Common myeloid progenitor, CD34-positive (primary cell): ENCODE measurements around the gene PTPRG.

Experiments
- CTCF ChIA-PET: fragments of 350-600 bp; sonication (Branson Sonifier 250); formaldehyde crosslinking; loops from one replicate; lab custom pipeline; 2021; ENCODE audit warnings: antibody characterized with exemption; lab: Charles Lee
- POLR2A ChIA-PET: fragments of 350-600 bp; sonication (Branson Sonifier 250); formaldehyde crosslinking; loops from one replicate; lab custom pipeline; 2021; ENCODE audit warnings: antibody characterized with exemption; lab: Charles Lee
- DNase-seq, 3 donors: peaks; one replicate each; pipeline versions ENCODE4 v3.0.0 to v3.0.0-alpha.2; 2013
- H3K27ac ChIP-seq, 2 experiments: 1 replicate in 1 of 2; 2 replicates in 1 of 2; pipeline ENCODE4 v1.7.0; 2013; ENCODE audit warnings: inconsistent platforms in 2 of 2, low read length in 2 of 2, mild to moderate bottlenecking in 2 of 2, low read depth in 1 of 2, moderate library complexity in 1 of 2; ENCODE audit not compliant: severe bottlenecking in 2 of 2, insufficient read depth in 1 of 2, poor library complexity in 1 of 2
- H3K27me3 ChIP-seq, 5 experiments: replicated peaks in 2 of 5; 1 replicate in 3 of 5; 2 replicates in 2 of 5; pipeline versions ENCODE4 v1.6.1 to v1.7.0; 2013; ENCODE audit warnings: low read length in 4 of 5, mild to moderate bottlenecking in 2 of 5, moderate library complexity in 2 of 5, inconsistent platforms in 1 of 5; ENCODE audit not compliant: insufficient read depth in 5 of 5, control insufficient read depth in 4 of 5
- H3K36me3 ChIP-seq, 4 experiments: 1 replicate in 2 of 4; 2 replicates in 2 of 4; pipeline versions ENCODE4 v1.6.1 to v1.7.0; 2013; ENCODE audit warnings: low read length in 3 of 4, control low read depth in 1 of 4, mild to moderate bottlenecking in 1 of 4; ENCODE audit not compliant: control insufficient read depth in 4 of 4, insufficient read depth in 4 of 4
- H3K4me1 ChIP-seq, 4 experiments: 1 replicate in 3 of 4; 2 replicates in 1 of 4; pipeline versions ENCODE4 v1.6.1 to v1.7.1; 2013; ENCODE audit warnings: low read length in 3 of 4, mild to moderate bottlenecking in 3 of 4, control low read depth in 1 of 4, inconsistent platforms in 1 of 4, moderate library complexity in 1 of 4; ENCODE audit not compliant: control insufficient read depth in 4 of 4, insufficient read depth in 4 of 4; ENCODE audit errors: control extremely low read depth in 1 of 4
- H3K4me3 ChIP-seq, 7 experiments: 1 replicate in 4 of 7; 2 replicates in 3 of 7; pipeline versions ENCODE4 v1.5.1 to v1.7.0; 2013; ENCODE audit warnings: mild to moderate bottlenecking in 7 of 7, low read length in 6 of 7, moderate library complexity in 6 of 7, inconsistent platforms in 2 of 7, low read depth in 2 of 7, control low read depth in 1 of 7; ENCODE audit not compliant: insufficient read depth in 4 of 7, control insufficient read depth in 1 of 7; ENCODE audit errors: extremely low read depth in 1 of 7
- H3K9me3 ChIP-seq, 5 experiments: 1 replicate in 4 of 5; 2 replicates in 1 of 5; pipeline versions ENCODE4 v1.6.1 to v1.7.1; 2013; ENCODE audit warnings: low read length in 4 of 5, mild to moderate bottlenecking in 2 of 5, inconsistent platforms in 1 of 5, low read depth in 1 of 5, moderate library complexity in 1 of 5; ENCODE audit not compliant: control insufficient read depth in 4 of 5, insufficient read depth in 2 of 5; ENCODE audit errors: control extremely low read depth in 1 of 5
- WGBS: methylation state at CpG from one replicate; pipeline ENCODE4 v1.1.5; 2013; ENCODE audit not compliant: insufficient coverage; 5-methylcytosine and 5-hydroxymethylcytosine counted together

Gene PTPRG

DNA sequence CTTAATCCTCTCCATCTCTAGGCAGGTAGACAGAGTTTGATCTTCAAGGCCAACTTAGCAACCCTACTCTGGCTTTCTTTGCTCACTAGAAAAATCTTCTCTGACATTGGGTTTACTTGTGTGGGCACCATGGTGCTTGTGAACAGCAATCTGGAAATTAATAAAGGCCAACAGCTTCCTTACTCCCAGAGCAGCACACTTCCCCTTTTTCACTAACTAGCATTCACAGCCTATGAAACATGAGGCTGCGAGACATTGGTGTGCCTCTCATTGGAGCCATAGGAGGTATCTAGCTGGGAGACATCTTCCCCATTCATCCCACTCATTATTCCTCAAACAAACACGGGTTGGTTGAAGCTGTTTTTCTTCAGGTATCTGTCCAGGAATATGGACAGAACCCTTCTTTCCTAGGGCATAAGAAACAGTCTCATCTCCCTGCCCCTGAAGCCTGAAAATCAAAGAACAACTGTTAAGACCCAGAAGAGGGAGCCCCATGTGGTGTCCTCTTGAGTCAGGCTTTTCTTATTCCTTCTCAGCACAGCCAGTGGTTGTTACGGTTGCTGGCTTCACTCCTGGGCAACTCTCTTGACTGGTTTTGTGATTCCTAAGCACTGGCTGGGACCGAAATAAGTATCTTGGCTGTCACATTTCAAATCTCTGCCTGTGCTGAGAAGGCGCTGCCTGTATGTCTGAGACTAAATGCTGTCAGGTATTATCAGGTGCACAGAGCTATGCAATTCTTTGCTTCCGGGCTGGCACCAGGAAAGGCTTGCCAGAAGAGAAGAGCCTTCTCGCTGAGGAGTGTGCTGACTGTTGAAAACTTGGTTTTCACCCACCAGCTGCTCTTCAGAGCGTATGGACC, 617.6 kb downstream of the PTPRG start:
- CTCF ChIA-PET, result interaction anchor here (1.0 kb wide), 1 partner anchor 10 kb away, joined by 4 read pairs; no protein-coding TSS in a partner anchor
- DNase-seq, result peak in 2 of 3 donors; percentile 13 to 15
- POLR2A ChIA-PET, result no interaction called here

DNA sequence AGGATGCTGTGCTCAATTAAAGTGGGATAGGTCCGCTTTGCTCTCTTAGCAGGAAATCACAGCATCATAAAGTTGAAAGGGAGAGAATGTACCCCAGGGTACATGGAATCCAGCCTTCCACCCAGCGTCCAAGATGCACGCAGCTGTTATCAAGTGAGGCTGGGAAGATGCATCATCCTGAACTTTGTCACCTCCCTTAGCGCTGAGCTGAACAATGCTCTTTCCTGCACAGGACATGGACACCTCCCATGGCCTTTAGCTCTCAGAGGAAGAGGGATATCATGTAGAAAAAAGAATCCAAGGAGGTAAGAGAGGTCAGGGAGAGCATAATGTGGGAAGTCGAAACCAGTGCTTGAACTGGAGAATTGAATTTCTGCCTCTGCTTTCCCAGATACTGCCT, 619.1 kb downstream of the PTPRG start:
- ChIA-PET CTCF (interaction anchor here (1.1 kb wide), 1 partner anchor 18 kb away, joined by 4 read pairs; no protein-coding TSS in a partner anchor), POLR2A (no interaction called here)
- Histone ChIP-seq H3K4me1 (no peaks in the 10 kb centered on the region), H3K36me3 (no peaks in the 10 kb centered on the region), H3K27ac (no peak overlapping the region), H3K9me3 (no peaks in the 10 kb centered on the region), H3K4me3 (no peak overlapping the region), H3K27me3 (peaks cover 0 to 10% (median 0%) of the 10 kb centered on the region in 5 experiments)
- 97% methylated on average over 5 of the region's 5 CpGs for WGBS
- DNase-seq, result no peak

More for the DNA sequence above, 617.6 kb downstream of the PTPRG start:
- no peak overlapping the region for H3K4me3 ChIP-seq
- peaks cover 0 to 10% (median 0%) of the 10 kb centered on the region in 5 experiments for H3K27me3 ChIP-seq
- no peak overlapping the region for H3K27ac ChIP-seq
- 91% methylated on average over 8 of the region's 8 CpGs for WGBS
- H3K36me3 ChIP-seq, result no peaks in the 10 kb centered on the region
- no peaks in the 10 kb centered on the region for H3K9me3 ChIP-seq
- H3K4me1 ChIP-seq, result no peaks in the 10 kb centered on the region

GRCh38 chr3:62183087-62183486, 621.7 kb downstream of the PTPRG start:
- POLR2A ChIA-PET, result no interaction called here
- H3K9me3 ChIP-seq, result no peaks in the 10 kb centered on the region
- no peaks in the 10 kb centered on the region for H3K36me3 ChIP-seq
- no peaks in the 10 kb centered on the region for H3K4me1 ChIP-seq
- H3K27me3 ChIP-seq, result peaks cover 0 to 8% (median 0%) of the 10 kb centered on the region in 5 experiments
- no peak overlapping the region for H3K4me3 ChIP-seq
- no peak for DNase-seq
- CTCF ChIA-PET, result interaction anchor here (0.9 to 1.8 kb wide), 3 partner anchors 9 to 18 kb away, joined by 3 to 5 read pairs (median 4); no protein-coding TSS in a partner anchor
- no peak overlapping the region for H3K27ac ChIP-seq
- over 99% methylated on average over 8 of the region's 8 CpGs for WGBS

DNA sequence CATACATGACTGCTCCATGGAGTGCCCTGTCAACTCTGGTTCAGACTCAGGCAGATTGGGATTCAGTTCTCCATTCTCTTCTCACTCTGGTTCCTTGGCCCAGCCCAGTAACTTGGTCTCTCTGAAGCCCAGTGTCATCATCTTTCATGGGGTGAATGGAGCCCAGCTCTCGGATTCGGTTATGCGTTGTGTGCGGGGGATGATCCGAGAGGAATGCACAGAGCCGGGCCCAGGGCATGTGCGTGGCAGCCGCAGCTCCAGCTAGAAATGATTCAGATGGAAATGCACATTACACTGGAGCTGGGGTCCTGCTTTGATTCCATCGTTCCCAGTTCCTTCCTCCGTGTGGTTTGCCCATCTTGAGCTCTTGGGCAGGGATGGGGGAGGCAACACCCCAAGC, 622.6 kb downstream of the PTPRG start:
- Histone ChIP-seq H3K27me3 (peaks cover 0 to 8% (median 0%) of the 10 kb centered on the region in 5 experiments), H3K36me3 (no peaks in the 10 kb centered on the region), H3K4me3 (no peak overlapping the region), H3K9me3 (no peaks in the 10 kb centered on the region), H3K4me1 (peaks cover 0 to 3% (median 0%) of the 10 kb centered on the region in 4 experiments), H3K27ac (no peak overlapping the region)
- WGBS, result 96% methylated on average over 10 of the region's 10 CpGs
- no peak for DNase-seq
- CTCF ChIA-PET, result interaction anchor here (0.7 to 1.8 kb wide), 3 partner anchors 13 to 325 kb away, joined by 3 to 5 read pairs (median 4); no protein-coding TSS in a partner anchor
- POLR2A ChIA-PET, result no interaction called here

DNA sequence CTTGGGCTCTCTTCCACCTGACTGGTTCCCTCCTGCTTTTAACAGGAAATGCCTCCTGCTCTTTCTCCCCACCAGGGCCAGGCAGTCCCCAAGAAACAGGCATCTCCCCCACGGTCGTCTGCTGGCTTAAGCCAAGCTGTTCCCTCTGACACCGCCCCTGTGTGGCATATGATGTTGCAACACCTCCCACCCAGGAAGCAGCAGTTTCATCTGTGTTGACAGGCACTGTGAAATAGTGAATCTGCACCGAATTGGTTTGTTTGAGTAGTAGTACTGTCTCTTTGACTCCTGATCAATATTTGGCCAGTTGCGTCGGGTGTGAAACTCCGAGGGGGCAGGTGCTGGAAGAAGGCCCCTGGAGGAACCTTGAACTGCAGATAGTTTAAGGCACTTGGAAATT, 623.2 kb downstream of the PTPRG start:
- 33% methylated on average over 1 of the region's 7 CpGs for WGBS
- ChIA-PET CTCF (interaction anchor here (0.7 to 1.8 kb wide), 2 partner anchors 17 to 326 kb away, joined by 3 to 5 read pairs; no protein-coding TSS in a partner anchor), POLR2A (no interaction called here)
- Histone ChIP-seq H3K36me3 (no peaks in the 10 kb centered on the region), H3K4me1 (peaks cover 0 to 3% (median 0%) of the 10 kb centered on the region in 4 experiments), H3K27me3 (peaks cover 0 to 8% (median 0%) of the 10 kb centered on the region in 5 experiments), H3K9me3 (no peaks in the 10 kb centered on the region), H3K4me3 (no peak overlapping the region), H3K27ac (no peak overlapping the region)
- DNase-seq, result no peak

- no peak for DNase-seq
- POLR2A ChIA-PET, result no interaction called here
- Histone ChIP-seq H3K27ac (no peak overlapping the region), H3K27me3 (peaks cover 0 to 2% (median 0%) of the 10 kb centered on the region in 5 experiments), H3K36me3 (no peaks in the 10 kb centered on the region), H3K9me3 (no peaks in the 10 kb centered on the region), H3K4me1 (peaks cover 0 to 3% (median 0%) of the 10 kb centered on the region in 4 experiments), H3K4me3 (no peak overlapping the region)
- CTCF ChIA-PET, result interaction anchor here (1.1 to 4.9 kb wide), 4 partner anchors 12 to 329 kb away, joined by 3 to 24 read pairs (median 4); no protein-coding TSS in a partner anchor
- WGBS, result 81% methylated on average over 3 of the region's 7 CpGs
These were observed 625.7 kb downstream of the PTPRG start for GRCh38 chr3:62187022-62187431.
